ENCODE data around the gene SORBS1. TPM values are rescaled to one million over a fixed set of nuclear protein-coding genes. Genes with fewer than 3 reads are reported as not detected.

The SORBS1 gene
- total RNA-seq, 1 donor from 2014 or later, result 221 TPM

GRCh38 chr10:95550073-95550672 lies 11.0 kb downstream of the SORBS1 start:
- TF ChIP-seq CTCF (IDR thresholded peaks at IDR 0.05; ENCODE audit: partially characterized antibody, unreplicated experiment), result no peak
- Mint-ChIP-seq H3K27ac (ENCODE audit: unreplicated experiment) (no peak overlapping the region), H3K27me3 (ENCODE audit: unreplicated experiment) (peaks cover 4% of the 10 kb centered on the region), H3K4me1 (ENCODE audit: low read depth, unreplicated experiment) (peaks cover 34% of the 10 kb centered on the region), H3K9me3 (ENCODE audit: unreplicated experiment) (peaks cover 6% of the 10 kb centered on the region), H3K4me3 (ENCODE audit: unreplicated experiment) (no peak overlapping the region), H3K36me3 (ENCODE audit: unreplicated experiment) (peaks cover 7% of the 10 kb centered on the region)
- DNase-seq, result no peak

GRCh38 chr10:95547791-95548435 lies 13.3 kb downstream of the SORBS1 start:
- peaks cover 49% of the 10 kb centered on the region for H3K4me1 Mint-ChIP-seq (ENCODE audit: low read depth, unreplicated experiment)
- no peak for TF ChIP-seq CTCF (IDR thresholded peaks at IDR 0.05; ENCODE audit: partially characterized antibody, unreplicated experiment)
- H3K27ac Mint-ChIP-seq (ENCODE audit: unreplicated experiment), result no peak overlapping the region
- H3K9me3 Mint-ChIP-seq (ENCODE audit: unreplicated experiment), result peaks cover 7% of the 10 kb centered on the region
- H3K27me3 Mint-ChIP-seq (ENCODE audit: unreplicated experiment), result peaks cover 6% of the 10 kb centered on the region
- peaks cover 7% of the 10 kb centered on the region for H3K36me3 Mint-ChIP-seq (ENCODE audit: unreplicated experiment)
- no peak for DNase-seq
- no peak overlapping the region for H3K4me3 Mint-ChIP-seq (ENCODE audit: unreplicated experiment)

GRCh38 chr10:95547197-95547596 lies 14.0 kb downstream of the SORBS1 start:
- no peak overlapping the region for H3K4me3 Mint-ChIP-seq (ENCODE audit: unreplicated experiment)
- H3K27me3 Mint-ChIP-seq (ENCODE audit: unreplicated experiment), result peaks cover 6% of the 10 kb centered on the region
- DNase-seq, result no peak
- H3K27ac Mint-ChIP-seq (ENCODE audit: unreplicated experiment), result no peak overlapping the region
- H3K4me1 Mint-ChIP-seq (ENCODE audit: low read depth, unreplicated experiment), result peaks cover 47% of the 10 kb centered on the region
- peaks cover 5% of the 10 kb centered on the region for H3K9me3 Mint-ChIP-seq (ENCODE audit: unreplicated experiment)
- TF ChIP-seq CTCF (IDR thresholded peaks at IDR 0.05; ENCODE audit: partially characterized antibody, unreplicated experiment), result no peak
- peaks cover 7% of the 10 kb centered on the region for H3K36me3 Mint-ChIP-seq (ENCODE audit: unreplicated experiment)

GRCh38 chr10:95545981-95546380 lies 15.2 kb downstream of the SORBS1 start:
- peak overlapping the region; percentile 28 for H3K4me3 Mint-ChIP-seq (ENCODE audit: unreplicated experiment)
- H3K9me3 Mint-ChIP-seq (ENCODE audit: unreplicated experiment), result peaks cover 5% of the 10 kb centered on the region
- no peak for TF ChIP-seq CTCF (IDR thresholded peaks at IDR 0.05; ENCODE audit: partially characterized antibody, unreplicated experiment)
- H3K27me3 Mint-ChIP-seq (ENCODE audit: unreplicated experiment), result peaks cover 6% of the 10 kb centered on the region
- no peak for DNase-seq
- H3K4me1 Mint-ChIP-seq (ENCODE audit: low read depth, unreplicated experiment), result peaks cover 51% of the 10 kb centered on the region
- H3K27ac Mint-ChIP-seq (ENCODE audit: unreplicated experiment), result peak overlapping the region; percentile 40
- peaks cover 7% of the 10 kb centered on the region for H3K36me3 Mint-ChIP-seq (ENCODE audit: unreplicated experiment)

GRCh38 chr10:95544783-95545500 lies 16.2 kb downstream of the SORBS1 start:
- peaks cover 7% of the 10 kb centered on the region for H3K36me3 Mint-ChIP-seq (ENCODE audit: unreplicated experiment)
- peaks cover 5% of the 10 kb centered on the region for H3K9me3 Mint-ChIP-seq (ENCODE audit: unreplicated experiment)
- H3K27ac Mint-ChIP-seq (ENCODE audit: unreplicated experiment), result peak overlapping the region; percentile 62
- H3K4me3 Mint-ChIP-seq (ENCODE audit: unreplicated experiment), result peak overlapping the region; percentile 58
- H3K27me3 Mint-ChIP-seq (ENCODE audit: unreplicated experiment), result peaks cover 6% of the 10 kb centered on the region
- DNase-seq, result no peak
- TF ChIP-seq CTCF (IDR thresholded peaks at IDR 0.05; ENCODE audit: partially characterized antibody, unreplicated experiment), result no peak
- peaks cover 42% of the 10 kb centered on the region for H3K4me1 Mint-ChIP-seq (ENCODE audit: low read depth, unreplicated experiment)

Measured in glutamatergic neuron (in vitro differentiated cells).